Measurements from ENCODE around the gene NAA40.

The NAA40 gene

DNA sequence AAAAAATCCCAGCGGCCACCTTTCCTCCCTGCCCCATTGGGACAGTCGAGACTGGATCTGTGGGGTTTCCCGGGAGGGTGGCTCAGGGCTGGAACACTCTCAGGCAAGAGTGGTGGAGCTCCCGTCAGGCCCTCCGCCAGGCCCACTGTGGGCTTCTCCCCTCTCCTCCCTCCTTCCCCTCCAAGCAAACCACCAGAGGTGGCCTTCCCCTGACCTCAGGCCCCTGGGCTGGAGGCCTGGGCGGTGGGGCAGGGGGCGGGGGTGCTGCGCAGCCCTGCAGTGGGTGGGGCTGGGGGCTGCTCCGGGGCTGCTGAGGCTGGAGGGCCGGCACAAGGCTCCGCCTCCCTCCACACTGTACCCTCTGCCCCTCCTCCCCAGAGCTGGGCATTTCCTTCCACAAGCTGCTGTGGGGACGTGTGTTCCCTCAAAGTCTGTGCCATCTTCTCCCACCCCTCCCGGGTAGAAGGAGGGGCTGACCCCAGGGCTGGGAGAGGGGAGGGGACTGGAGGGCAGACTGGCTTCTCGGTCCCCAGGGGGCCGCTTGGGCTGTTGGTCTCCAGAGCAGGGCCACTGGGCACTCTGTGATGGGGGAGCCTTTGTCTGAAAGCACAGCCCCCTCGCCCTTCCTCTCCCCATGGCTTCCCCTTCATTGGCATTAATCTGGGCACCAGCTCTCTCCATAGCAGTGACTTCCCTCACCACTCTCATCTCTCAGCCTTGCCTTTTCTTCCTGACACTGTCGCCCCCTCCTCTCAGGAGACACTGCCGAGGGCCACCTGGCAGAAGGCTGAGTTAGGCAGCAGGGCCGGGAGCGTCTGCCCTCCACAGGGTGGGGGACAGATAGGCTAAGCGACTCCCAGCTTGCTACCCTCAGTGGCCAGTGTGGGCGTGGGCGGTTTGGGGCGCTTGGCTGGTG is 29.0 kb upstream of the NAA40 start:
- Histone ChIP-seq H3K36me3 (ENCODE audit: insufficient read depth, low read length) (peaks cover 35% of the 10 kb centered on the region; the same call in 1 of the 2 replicates), H3F3A (ENCODE audit: low read depth) (no peaks in the 10 kb centered on the region), H3K9me3 (ENCODE audit: insufficient read depth, low read depth, low read length) (no peaks in the 10 kb centered on the region), H3K79me2 (ENCODE audit: insufficient read depth, low read length) (no peaks in the 10 kb centered on the region), H2AFZ (ENCODE audit: low read length) (no peak overlapping the region), H3K4me1 (ENCODE audit: insufficient read depth, low read length, poor library complexity, severe bottlenecking) (peaks cover 5% of the 10 kb centered on the region), H3K9me2 (replicated peaks; ENCODE audit: low read depth, low read length) (no peaks in the 10 kb centered on the region), H3K4me3 (ENCODE audit: low read length, poor library complexity, severe bottlenecking) (no peak overlapping the region), H3K27me3 (ENCODE audit: insufficient read depth, low read length, poor library complexity, severe bottlenecking) (no peaks in the 10 kb centered on the region), H3K9ac (ENCODE audit: low read depth, low read length, poor library complexity, severe bottlenecking) (no peak overlapping the region), H3K4me2 (ENCODE audit: low read depth, low read length, poor library complexity, severe bottlenecking) (no peak overlapping the region), H4K20me1 (ENCODE audit: insufficient read depth, low read length, poor library complexity, severe bottlenecking) (no peaks in the 10 kb centered on the region)
- TF ChIP-seq EZH2phosphoT487 (IDR thresholded peaks at IDR 0.05; ENCODE audit: borderline replicate concordance) = no peak
- TF ChIP-seq, protein P1, sequence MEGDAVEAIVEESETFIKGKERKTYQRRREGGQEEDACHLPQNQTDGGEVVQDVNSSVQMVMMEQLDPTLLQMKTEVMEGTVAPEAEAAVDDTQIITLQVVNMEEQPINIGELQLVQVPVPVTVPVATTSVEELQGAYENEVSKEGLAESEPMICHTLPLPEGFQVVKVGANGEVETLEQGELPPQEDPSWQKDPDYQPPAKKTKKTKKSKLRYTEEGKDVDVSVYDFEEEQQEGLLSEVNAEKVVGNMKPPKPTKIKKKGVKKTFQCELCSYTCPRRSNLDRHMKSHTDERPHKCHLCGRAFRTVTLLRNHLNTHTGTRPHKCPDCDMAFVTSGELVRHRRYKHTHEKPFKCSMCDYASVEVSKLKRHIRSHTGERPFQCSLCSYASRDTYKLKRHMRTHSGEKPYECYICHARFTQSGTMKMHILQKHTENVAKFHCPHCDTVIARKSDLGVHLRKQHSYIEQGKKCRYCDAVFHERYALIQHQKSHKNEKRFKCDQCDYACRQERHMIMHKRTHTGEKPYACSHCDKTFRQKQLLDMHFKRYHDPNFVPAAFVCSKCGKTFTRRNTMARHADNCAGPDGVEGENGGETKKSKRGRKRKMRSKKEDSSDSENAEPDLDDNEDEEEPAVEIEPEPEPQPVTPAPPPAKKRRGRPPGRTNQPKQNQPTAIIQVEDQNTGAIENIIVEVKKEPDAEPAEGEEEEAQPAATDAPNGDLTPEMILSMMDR (conservative IDR thresholded peaks at IDR 0.05; ENCODE audit: low read length) = no peak

DNA sequence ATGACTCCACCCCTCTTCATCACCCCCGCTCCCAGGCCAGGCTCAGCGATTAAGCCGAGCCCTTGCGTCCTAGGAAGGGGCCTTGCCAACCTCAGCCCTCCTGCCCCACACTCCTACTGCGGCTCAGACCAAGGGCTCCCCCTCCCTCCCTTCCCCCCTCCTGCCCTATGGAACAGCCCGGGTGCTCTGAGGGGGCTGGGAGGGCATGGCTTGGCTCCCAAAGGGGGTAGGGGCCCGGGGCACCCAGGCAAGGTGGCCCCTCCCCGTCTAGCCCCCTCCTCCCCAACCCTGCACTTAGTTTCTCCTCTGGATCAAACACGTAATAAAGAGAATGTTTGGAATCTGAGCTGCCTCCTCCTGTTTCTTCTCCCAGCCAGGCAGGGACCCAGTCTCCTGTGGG is 28.1 kb upstream of the NAA40 start:
- Histone ChIP-seq H3F3A (ENCODE audit: low read depth) (no peaks in the 10 kb centered on the region), H3K4me2 (ENCODE audit: low read depth, low read length, poor library complexity, severe bottlenecking) (no peak overlapping the region), H3K79me2 (ENCODE audit: insufficient read depth, low read length) (no peaks in the 10 kb centered on the region), H3K4me3 (ENCODE audit: low read length, poor library complexity, severe bottlenecking) (no peak overlapping the region), H3K9me2 (replicated peaks; ENCODE audit: low read depth, low read length) (no peaks in the 10 kb centered on the region), H2AFZ (ENCODE audit: low read length) (no peak overlapping the region), H3K36me3 (ENCODE audit: insufficient read depth, low read length) (peaks cover 27% of the 10 kb centered on the region; the same call in 1 of the 2 replicates), H3K27me3 (ENCODE audit: insufficient read depth, low read length, poor library complexity, severe bottlenecking) (no peaks in the 10 kb centered on the region), H3K9ac (ENCODE audit: low read depth, low read length, poor library complexity, severe bottlenecking) (no peak overlapping the region), H3K4me1 (ENCODE audit: insufficient read depth, low read length, poor library complexity, severe bottlenecking) (peaks cover 6% of the 10 kb centered on the region), H4K20me1 (ENCODE audit: insufficient read depth, low read length, poor library complexity, severe bottlenecking) (no peaks in the 10 kb centered on the region), H3K9me3 (ENCODE audit: insufficient read depth, low read depth, low read length) (no peaks in the 10 kb centered on the region)
- TF ChIP-seq, protein P1 (conservative IDR thresholded peaks at IDR 0.05; ENCODE audit: low read length) = no peak
- TF ChIP-seq EZH2phosphoT487 (IDR thresholded peaks at IDR 0.05; ENCODE audit: borderline replicate concordance) = no peak

DNA sequence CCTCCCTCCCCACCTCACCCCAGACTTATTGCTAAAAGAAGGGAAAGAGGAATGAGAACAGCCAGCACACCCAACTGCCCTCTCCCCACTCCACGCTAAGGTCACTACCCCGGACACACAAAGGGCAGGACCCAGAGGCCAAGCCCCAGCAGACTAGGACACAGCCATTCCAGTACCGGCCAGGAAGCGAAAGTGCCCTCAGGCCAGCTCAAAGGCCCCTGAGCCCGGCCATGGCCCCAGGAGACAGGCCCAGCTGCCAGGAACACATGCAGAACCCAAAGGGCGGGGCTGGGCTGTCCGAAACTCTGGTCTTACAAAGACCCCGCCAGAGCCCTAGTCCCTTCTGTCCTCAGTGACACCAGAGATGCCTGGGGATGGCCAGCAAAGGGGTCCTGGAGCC is 27.4 kb upstream of the NAA40 start:
- Histone ChIP-seq H3K4me1 (ENCODE audit: insufficient read depth, low read length, poor library complexity, severe bottlenecking) (peaks cover 12% of the 10 kb centered on the region), H4K20me1 (ENCODE audit: insufficient read depth, low read length, poor library complexity, severe bottlenecking) (no peaks in the 10 kb centered on the region), H3K27me3 (ENCODE audit: insufficient read depth, low read length, poor library complexity, severe bottlenecking) (no peaks in the 10 kb centered on the region), H2AFZ (ENCODE audit: low read length) (no peak overlapping the region), H3K79me2 (ENCODE audit: insufficient read depth, low read length) (no peaks in the 10 kb centered on the region), H3K36me3 (ENCODE audit: insufficient read depth, low read length) (peaks cover 22% of the 10 kb centered on the region; the same call in 1 of the 2 replicates), H3K4me2 (ENCODE audit: low read depth, low read length, poor library complexity, severe bottlenecking) (no peak overlapping the region), H3F3A (ENCODE audit: low read depth) (no peaks in the 10 kb centered on the region), H3K9me3 (ENCODE audit: insufficient read depth, low read depth, low read length) (no peaks in the 10 kb centered on the region), H3K4me3 (ENCODE audit: low read length, poor library complexity, severe bottlenecking) (no peak overlapping the region), H3K9me2 (replicated peaks; ENCODE audit: low read depth, low read length) (no peaks in the 10 kb centered on the region), H3K9ac (ENCODE audit: low read depth, low read length, poor library complexity, severe bottlenecking) (no peak overlapping the region)
- no peak for TF ChIP-seq EZH2phosphoT487 (IDR thresholded peaks at IDR 0.05; ENCODE audit: borderline replicate concordance)
- TF ChIP-seq, protein P1 (conservative IDR thresholded peaks at IDR 0.05; ENCODE audit: low read length) = no peak
